Activated CD8-positive, alpha-beta memory T cell treated with anti-CD3 and anti-CD28 coated beads, Interleukin-2, amount 10 ng/mL, durations not matched to agents 7 days and 5 days (primary cell): ENCODE data around the gene CLSTN2. TPM values are rescaled to one million over a fixed set of nuclear protein-coding genes. Genes with fewer than 3 reads are reported as not detected.

Experiments
- ATAC-seq: fragments of 150-1000 bp; cut with Tn5 transposase; one replicate; pipeline ENCODE4 v1.10.0; 2021; ENCODE audit warnings: moderate library complexity
- CTCF ChIA-PET: fragments of 350-600 bp; sonication (Branson Sonifier 250); formaldehyde crosslinking; loops from one replicate; lab custom pipeline; 2021; ENCODE audit warnings: antibody characterized with exemption; lab: Charles Lee
- DNase-seq: peaks from one replicate; pipeline ENCODE4 v3.0.0-alpha.2; 2020
- H3K27ac Mint-ChIP-seq: one replicate; pipeline ENCODE4 v1.8.0; 2021; ENCODE audit warnings: mild to moderate bottlenecking, mixed read lengths
- H3K27me3 Mint-ChIP-seq: one replicate; pipeline ENCODE4 v1.8.0; 2021; ENCODE audit warnings: mixed read lengths
- H3K36me3 Mint-ChIP-seq: one replicate; pipeline ENCODE4 v1.8.0; 2021; ENCODE audit warnings: mild to moderate bottlenecking, mixed read lengths
- H3K4me1 Mint-ChIP-seq: one replicate; pipeline ENCODE4 v1.8.0; 2021; ENCODE audit warnings: mixed read lengths
- H3K4me3 Mint-ChIP-seq: one replicate; pipeline ENCODE4 v1.8.0; 2021; ENCODE audit warnings: mild to moderate bottlenecking, moderate library complexity, mixed read lengths
- H3K9me3 Mint-ChIP-seq: one replicate; pipeline ENCODE4 v1.8.0; 2022; ENCODE audit warnings: low read depth, mixed read lengths
- total RNA-seq, 2 experiments: library from RNA; stranded (reverse); gene quantifications; one replicate each; pipeline ENCODE4 v1.2.3, GENCODE V29; 2021

CLSTN2 gene
- total RNA-seq, 2 experiments from 2014 or later, result 0.07 TPM; not detected in 1

GRCh38 chr3:140597792-140598191, 662.8 kb downstream of the CLSTN2 start:
- H3K27me3 Mint-ChIP-seq, result no peaks in the 10 kb centered on the region
- DNase-seq, result no peak
- no peaks in the 10 kb centered on the region for H3K4me1 Mint-ChIP-seq
- CTCF ChIA-PET, result no interaction called here
- no peaks in the 10 kb centered on the region for H3K9me3 Mint-ChIP-seq
- H3K4me3 Mint-ChIP-seq, result no peak overlapping the region
- H3K27ac Mint-ChIP-seq, result no peak overlapping the region
- no peak for ATAC-seq
- H3K36me3 Mint-ChIP-seq, result no peaks in the 10 kb centered on the region

GRCh38 chr3:140599009-140599408, 664.0 kb downstream of the CLSTN2 start:
- CTCF ChIA-PET, result no interaction called here
- H3K9me3 Mint-ChIP-seq, result no peaks in the 10 kb centered on the region

GRCh38 chr3:140599496-140599895, 664.5 kb downstream of the CLSTN2 start:
- H3K27me3 Mint-ChIP-seq, result no peaks in the 10 kb centered on the region
- H3K4me3 Mint-ChIP-seq, result no peak overlapping the region
- ATAC-seq (no peak), DNase-seq (no peak)
- no peaks in the 10 kb centered on the region for H3K4me1 Mint-ChIP-seq
- CTCF ChIA-PET, result interaction anchor here (0.6 kb wide), 1 partner anchor 17 kb away, joined by 4 read pairs; no protein-coding TSS in a partner anchor
- no peaks in the 10 kb centered on the region for H3K9me3 Mint-ChIP-seq
- H3K27ac Mint-ChIP-seq, result no peak overlapping the region
- H3K36me3 Mint-ChIP-seq, result no peaks in the 10 kb centered on the region

More at GRCh38 chr3:140599009-140599408, 664.0 kb downstream of the CLSTN2 start:
- Mint-ChIP-seq H3K27me3 (no peaks in the 10 kb centered on the region), H3K4me1 (no peaks in the 10 kb centered on the region), H3K36me3 (no peaks in the 10 kb centered on the region), H3K4me3 (no peak overlapping the region), H3K27ac (no peak overlapping the region)
- ATAC-seq, result no peak
- DNase-seq, result no peak

- no peak for ATAC-seq
- DNase-seq, result no peak
- no peaks in the 10 kb centered on the region for H3K27me3 Mint-ChIP-seq
- CTCF ChIA-PET, result no interaction called here
- H3K9me3 Mint-ChIP-seq, result no peaks in the 10 kb centered on the region
- no peak overlapping the region for H3K27ac Mint-ChIP-seq
- H3K4me1 Mint-ChIP-seq, result no peaks in the 10 kb centered on the region
- H3K4me3 Mint-ChIP-seq, result no peak overlapping the region
- no peaks in the 10 kb centered on the region for H3K36me3 Mint-ChIP-seq
These were observed 666.9 kb downstream of the CLSTN2 start for GRCh38 chr3:140601881-140602280.

- H3K4me3 Mint-ChIP-seq, result no peak overlapping the region
- no peak overlapping the region for H3K27ac Mint-ChIP-seq
- DNase-seq, result no peak
- no peaks in the 10 kb centered on the region for H3K4me1 Mint-ChIP-seq
- CTCF ChIA-PET, result no interaction called here
- H3K9me3 Mint-ChIP-seq, result no peaks in the 10 kb centered on the region
- no peaks in the 10 kb centered on the region for H3K27me3 Mint-ChIP-seq
- H3K36me3 Mint-ChIP-seq, result no peaks in the 10 kb centered on the region
- ATAC-seq, result no peak
These were observed 667.8 kb downstream of the CLSTN2 start for GRCh38 chr3:140602781-140603180.

GRCh38 chr3:140603766-140604165, 668.8 kb downstream of the CLSTN2 start:
- no peaks in the 10 kb centered on the region for H3K4me1 Mint-ChIP-seq
- ATAC-seq (no peak), DNase-seq (no peak)
- CTCF ChIA-PET, result no interaction called here
- no peaks in the 10 kb centered on the region for H3K9me3 Mint-ChIP-seq
- H3K27ac Mint-ChIP-seq, result no peak overlapping the region
- no peaks in the 10 kb centered on the region for H3K27me3 Mint-ChIP-seq
- H3K4me3 Mint-ChIP-seq, result no peak overlapping the region
- no peaks in the 10 kb centered on the region for H3K36me3 Mint-ChIP-seq

GRCh38 chr3:140610544-140610943, 675.6 kb downstream of the CLSTN2 start:
- DNase-seq, result no peak
- Mint-ChIP-seq H3K27me3 (no peaks in the 10 kb centered on the region), H3K4me3 (no peak overlapping the region), H3K9me3 (peaks cover 1% of the 10 kb centered on the region), H3K4me1 (no peaks in the 10 kb centered on the region), H3K27ac (no peak overlapping the region), H3K36me3 (no peaks in the 10 kb centered on the region)
- CTCF ChIA-PET, result no interaction called here
- no peak for ATAC-seq

GRCh38 chr3:140614001-140614400, 679.0 kb downstream of the CLSTN2 start:
- no peak overlapping the region for H3K27ac Mint-ChIP-seq

GRCh38 chr3:140617135-140617534, 682.1 kb downstream of the CLSTN2 start:
- Mint-ChIP-seq H3K27ac (no peak overlapping the region), H3K4me1 (no peaks in the 10 kb centered on the region), H3K36me3 (no peaks in the 10 kb centered on the region), H3K4me3 (no peak overlapping the region), H3K9me3 (peaks cover 3% of the 10 kb centered on the region), H3K27me3 (no peaks in the 10 kb centered on the region)
- CTCF ChIA-PET, result no interaction called here
- ATAC-seq (no peak), DNase-seq (no peak)

More at GRCh38 chr3:140614001-140614400, 679.0 kb downstream of the CLSTN2 start:
- Mint-ChIP-seq H3K9me3 (peaks cover 3% of the 10 kb centered on the region), H3K27me3 (no peaks in the 10 kb centered on the region), H3K4me3 (no peak overlapping the region), H3K4me1 (no peaks in the 10 kb centered on the region), H3K36me3 (no peaks in the 10 kb centered on the region)
- CTCF ChIA-PET, result no interaction called here
- ATAC-seq (no peak), DNase-seq (no peak)

- no peaks in the 10 kb centered on the region for H3K9me3 Mint-ChIP-seq
These were observed 691.9 kb downstream of the CLSTN2 start for GRCh38 chr3:140626856-140627255.

More at GRCh38 chr3:140626856-140627255, 691.9 kb downstream of the CLSTN2 start:
- Mint-ChIP-seq H3K4me3 (no peak overlapping the region), H3K36me3 (no peaks in the 10 kb centered on the region), H3K4me1 (no peaks in the 10 kb centered on the region), H3K27ac (no peak overlapping the region), H3K27me3 (no peaks in the 10 kb centered on the region)
- ATAC-seq (no peak), DNase-seq (no peak)
- CTCF ChIA-PET, result no interaction called here
